HepG2 (cell line): ENCODE data around the gene NOL12. TPM values are rescaled to one million over a fixed set of nuclear protein-coding genes. Genes with fewer than 3 reads are reported as not detected.

Experiments
- ATF2 ChIP-seq: sonication (generic); formaldehyde crosslinking; IDR thresholded peaks from 2 replicates; pipeline ENCODE4 v1.4.0; 2020; ENCODE audit warnings: missing genetic modification reagents
- GPN1 ChIP-seq: sonication (generic); formaldehyde crosslinking; IDR thresholded peaks from 2 replicates; pipeline ENCODE4 v1.5.1; 2020; ENCODE audit warnings: missing genetic modification reagents, borderline replicate concordance
- HNRNPH1 ChIP-seq: fragments of 200-400 bp; formaldehyde crosslinking; optimal IDR thresholded peaks from 2 replicates; pipeline ENCODE3; 2017; ENCODE audit warnings: mild to moderate bottlenecking, low read depth, low read length
- HNRNPK ChIP-seq: fragments of 200-400 bp; formaldehyde crosslinking; IDR thresholded peaks from 2 replicates; pipeline ENCODE4 v1.6.1; 2018; ENCODE audit warnings: low read length, low read depth, moderate library complexity, mild to moderate bottlenecking; ENCODE audit not compliant: poor library complexity, severe bottlenecking
- JUN ChIP-seq: sonication (generic); formaldehyde crosslinking; IDR thresholded peaks from 2 replicates; pipeline ENCODE4 v1.4.0; 2020; ENCODE audit warnings: mild to moderate bottlenecking, missing genetic modification reagents
- NCOA2 ChIP-seq: sonication (generic); formaldehyde crosslinking; IDR thresholded peaks from 2 replicates; pipeline ENCODE4 v1.8.0; 2022; ENCODE audit warnings: inconsistent platforms
- NR2F2 ChIP-seq: IDR thresholded peaks from 2 replicates; pipeline ENCODE4 v1.6.1; 2012; ENCODE audit warnings: low read depth, inconsistent platforms, borderline replicate concordance
- PLRG1 ChIP-seq: fragments of 450-650 bp; conservative IDR thresholded peaks from 2 replicates; pipeline ENCODE4 v1.6.1; 2016
- RAD21 ChIP-seq: fragments of 450-650 bp; formaldehyde crosslinking; IDR thresholded peaks from 2 replicates; pipeline ENCODE4 v1.5.0; 2020; ENCODE audit warnings: mild to moderate bottlenecking
- SAFB2 ChIP-seq: sonication (generic); formaldehyde crosslinking; IDR thresholded peaks from 2 replicates; pipeline ENCODE4 v1.5.1; 2020; ENCODE audit warnings: missing genetic modification reagents, low read depth, mild to moderate bottlenecking, borderline replicate concordance
- SNAPC2 ChIP-seq: sonication (generic); formaldehyde crosslinking; IDR thresholded peaks from 2 replicates; pipeline ENCODE4 v1.8.1; 2022; ENCODE audit warnings: mild to moderate bottlenecking, missing genetic modification reagents
- SNAPC5 ChIP-seq: sonication (generic); formaldehyde crosslinking; IDR thresholded peaks from 2 replicates; pipeline ENCODE4 v1.8.1; 2023; ENCODE audit warnings: mild to moderate bottlenecking, missing genetic modification reagents, borderline replicate concordance
- SUZ12 ChIP-seq: fragments of 150-350 bp; IDR thresholded peaks from 2 replicates; pipeline ENCODE4 v1.6.1; 2014; ENCODE audit warnings: low read depth, low read length
- ZBTB34 ChIP-seq: sonication (generic); formaldehyde crosslinking; IDR thresholded peaks from 2 replicates; pipeline ENCODE4 v1.8.0; 2022; ENCODE audit warnings: mild to moderate bottlenecking, missing genetic modification reagents
- ZNF24 ChIP-seq: fragments of 450-650 bp; IDR thresholded peaks from 2 replicates; pipeline ENCODE4 v1.6.1; 2017; ENCODE audit warnings: antibody characterized with exemption, mild to moderate bottlenecking
- ZNF589 ChIP-seq: sonication (generic); formaldehyde crosslinking; conservative IDR thresholded peaks from 2 replicates; pipeline ENCODE4 v1.8.0; 2022; ENCODE audit warnings: mild to moderate bottlenecking, moderate library complexity, missing genetic modification reagents
- ZSCAN25 ChIP-seq: sonication (generic); formaldehyde crosslinking; IDR thresholded peaks from 2 replicates; pipeline ENCODE4 v1.8.0; 2022; ENCODE audit warnings: mild to moderate bottlenecking, missing genetic modification reagents
- polyA plus RNA-seq, 8 experiments: library from polyadenylated mRNA; depleted of rRNA in 3 of 8; stranded (reverse) in 7 of 8; unstranded in 1 of 8; fragments of >200 nt; fragmentation: Illumina TruSeq in 4 of 8; extraction: Trizol in 4 of 8; gene quantifications; 2 replicates each; pipeline versions ENCODE4 v1.2.1 to v1.2.3, GENCODE V29; 2011 to 2016; ENCODE audit warnings: low read depth in 4 of 8, missing spikeins in 1 of 8, mixed read lengths in 1 of 8; ENCODE audit not compliant: insufficient read depth in 1 of 8
- total RNA-seq, 5 experiments: library from RNA; depleted of rRNA; stranded (reverse); fragments of >200 nt; fragmentation: Illumina TruSeq; extraction: Trizol; gene quantifications; 2 replicates each; pipeline ENCODE4 v1.2.3, GENCODE V29; 2016; ENCODE audit warnings: low read depth in 1 of 5
- TF ChIP-seq, protein P1 (sequence below): sonication (generic); formaldehyde crosslinking; IDR thresholded peaks from 2 replicates; pipeline ENCODE4 v1.5.1; 2020; ENCODE audit warnings: missing genetic modification reagents, mild to moderate bottlenecking, borderline replicate concordance
- TF ChIP-seq, protein P2 (sequence below): sonication (generic); formaldehyde crosslinking; IDR thresholded peaks from 2 replicates; pipeline ENCODE4 v1.4.0; 2020; ENCODE audit warnings: mild to moderate bottlenecking, missing genetic modification reagents
- TF ChIP-seq, protein P3 (sequence below): sonication (generic); formaldehyde crosslinking; IDR thresholded peaks from 2 replicates; pipeline ENCODE4 v1.5.0; 2020; ENCODE audit warnings: missing genetic modification reagents
- TF ChIP-seq, protein P4 (sequence below): IDR thresholded peaks from 2 replicates; pipeline ENCODE4 v1.4.0; 2020; ENCODE audit warnings: mild to moderate bottlenecking, missing genetic modification reagents

The NOL12 gene
- total and polyA plus RNA-seq, 2 of the 13 experiments (the other 11 are each of a cell fraction or from before 2014, with no cell fraction given), result 14.3 to 31.4 TPM

- TF ChIP-seq ZSCAN25 (CRISPR knock-in tag) (no peak), NCOA2 (CRISPR knock-in tag) (no peak), RAD21 (CRISPR knock-in tag) (no peak), HNRNPK (no peak), SNAPC2 (CRISPR knock-in tag) (peak; percentile 84; the same call in 1 of the 2 replicates), SNAPC5 (0 out of 2 replicates have a peak, but pooled peaks have one; percentile 72), PLRG1 (no peak), HNRNPH1 (no peak), GPN1 (CRISPR knock-in tag) (no peak), ZNF589 (CRISPR knock-in tag) (no peak), SUZ12 (no peak), SAFB2 (no peak), ZNF24 (no peak), ATF2 (CRISPR knock-in tag) (no peak), NR2F2 (no peak), JUN (CRISPR knock-in tag) (no peak), ZBTB34 (CRISPR knock-in tag) (no peak)
- TF ChIP-seq, protein P1, sequence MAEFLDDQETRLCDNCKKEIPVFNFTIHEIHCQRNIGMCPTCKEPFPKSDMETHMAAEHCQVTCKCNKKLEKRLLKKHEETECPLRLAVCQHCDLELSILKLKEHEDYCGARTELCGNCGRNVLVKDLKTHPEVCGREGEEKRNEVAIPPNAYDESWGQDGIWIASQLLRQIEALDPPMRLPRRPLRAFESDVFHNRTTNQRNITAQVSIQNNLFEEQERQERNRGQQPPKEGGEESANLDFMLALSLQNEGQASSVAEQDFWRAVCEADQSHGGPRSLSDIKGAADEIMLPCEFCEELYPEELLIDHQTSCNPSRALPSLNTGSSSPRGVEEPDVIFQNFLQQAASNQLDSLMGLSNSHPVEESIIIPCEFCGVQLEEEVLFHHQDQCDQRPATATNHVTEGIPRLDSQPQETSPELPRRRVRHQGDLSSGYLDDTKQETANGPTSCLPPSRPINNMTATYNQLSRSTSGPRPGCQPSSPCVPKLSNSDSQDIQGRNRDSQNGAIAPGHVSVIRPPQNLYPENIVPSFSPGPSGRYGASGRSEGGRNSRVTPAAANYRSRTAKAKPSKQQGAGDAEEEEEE (CRISPR knock-in tag), result no peak
- TF ChIP-seq, protein P2, sequence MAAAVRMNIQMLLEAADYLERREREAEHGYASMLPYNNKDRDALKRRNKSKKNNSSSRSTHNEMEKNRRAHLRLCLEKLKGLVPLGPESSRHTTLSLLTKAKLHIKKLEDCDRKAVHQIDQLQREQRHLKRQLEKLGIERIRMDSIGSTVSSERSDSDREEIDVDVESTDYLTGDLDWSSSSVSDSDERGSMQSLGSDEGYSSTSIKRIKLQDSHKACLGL (CRISPR knock-in tag), result no peak
- TF ChIP-seq, protein P3, sequence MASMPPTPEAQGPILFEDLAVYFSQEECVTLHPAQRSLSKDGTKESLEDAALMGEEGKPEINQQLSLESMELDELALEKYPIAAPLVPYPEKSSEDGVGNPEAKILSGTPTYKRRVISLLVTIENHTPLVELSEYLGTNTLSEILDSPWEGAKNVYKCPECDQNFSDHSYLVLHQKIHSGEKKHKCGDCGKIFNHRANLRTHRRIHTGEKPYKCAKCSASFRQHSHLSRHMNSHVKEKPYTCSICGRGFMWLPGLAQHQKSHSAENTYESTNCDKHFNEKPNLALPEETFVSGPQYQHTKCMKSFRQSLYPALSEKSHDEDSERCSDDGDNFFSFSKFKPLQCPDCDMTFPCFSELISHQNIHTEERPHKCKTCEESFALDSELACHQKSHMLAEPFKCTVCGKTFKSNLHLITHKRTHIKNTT (CRISPR knock-in tag), result no peak
- TF ChIP-seq, protein P4, sequence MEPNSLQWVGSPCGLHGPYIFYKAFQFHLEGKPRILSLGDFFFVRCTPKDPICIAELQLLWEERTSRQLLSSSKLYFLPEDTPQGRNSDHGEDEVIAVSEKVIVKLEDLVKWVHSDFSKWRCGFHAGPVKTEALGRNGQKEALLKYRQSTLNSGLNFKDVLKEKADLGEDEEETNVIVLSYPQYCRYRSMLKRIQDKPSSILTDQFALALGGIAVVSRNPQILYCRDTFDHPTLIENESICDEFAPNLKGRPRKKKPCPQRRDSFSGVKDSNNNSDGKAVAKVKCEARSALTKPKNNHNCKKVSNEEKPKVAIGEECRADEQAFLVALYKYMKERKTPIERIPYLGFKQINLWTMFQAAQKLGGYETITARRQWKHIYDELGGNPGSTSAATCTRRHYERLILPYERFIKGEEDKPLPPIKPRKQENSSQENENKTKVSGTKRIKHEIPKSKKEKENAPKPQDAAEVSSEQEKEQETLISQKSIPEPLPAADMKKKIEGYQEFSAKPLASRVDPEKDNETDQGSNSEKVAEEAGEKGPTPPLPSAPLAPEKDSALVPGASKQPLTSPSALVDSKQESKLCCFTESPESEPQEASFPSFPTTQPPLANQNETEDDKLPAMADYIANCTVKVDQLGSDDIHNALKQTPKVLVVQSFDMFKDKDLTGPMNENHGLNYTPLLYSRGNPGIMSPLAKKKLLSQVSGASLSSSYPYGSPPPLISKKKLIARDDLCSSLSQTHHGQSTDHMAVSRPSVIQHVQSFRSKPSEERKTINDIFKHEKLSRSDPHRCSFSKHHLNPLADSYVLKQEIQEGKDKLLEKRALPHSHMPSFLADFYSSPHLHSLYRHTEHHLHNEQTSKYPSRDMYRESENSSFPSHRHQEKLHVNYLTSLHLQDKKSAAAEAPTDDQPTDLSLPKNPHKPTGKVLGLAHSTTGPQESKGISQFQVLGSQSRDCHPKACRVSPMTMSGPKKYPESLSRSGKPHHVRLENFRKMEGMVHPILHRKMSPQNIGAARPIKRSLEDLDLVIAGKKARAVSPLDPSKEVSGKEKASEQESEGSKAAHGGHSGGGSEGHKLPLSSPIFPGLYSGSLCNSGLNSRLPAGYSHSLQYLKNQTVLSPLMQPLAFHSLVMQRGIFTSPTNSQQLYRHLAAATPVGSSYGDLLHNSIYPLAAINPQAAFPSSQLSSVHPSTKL (CRISPR knock-in tag), result no peak
These were observed 28.5 kb upstream of the NOL12 start (continued) for GRCh38 chr22:37657590-37658132.
